Muscle layer of colon (tissue), 2 donors: ENCODE data around the gene ACSM2B.
"Not testable (repeated sequence)": the region's sequence is repeated elsewhere in the genome, so short reads cannot be mapped to it uniquely, and the experiment has no call there.

Experiments used
- H3K27ac ChIP-seq: one replicate; pipeline ENCODE4 v1.7.0; 2013; ENCODE audit warnings: low read depth, mild to moderate bottlenecking, low read length, moderate library complexity
- H3K27me3 ChIP-seq, 2 donors: one replicate each; pipeline ENCODE4 v1.7.0; 2013; ENCODE audit warnings: low read length in 2 of 2, mild to moderate bottlenecking in 2 of 2; ENCODE audit not compliant: insufficient read depth in 2 of 2, control insufficient read depth in 1 of 2
- H3K36me3 ChIP-seq: one replicate; pipeline ENCODE4 v1.7.0; 2013; ENCODE audit warnings: mild to moderate bottlenecking, low read length; ENCODE audit not compliant: insufficient read depth
- H3K4me1 ChIP-seq: one replicate; pipeline ENCODE4 v1.7.0; 2013; ENCODE audit warnings: mild to moderate bottlenecking, low read length; ENCODE audit not compliant: insufficient read depth
- H3K4me3 ChIP-seq, 2 donors: one replicate each; pipeline ENCODE4 v1.7.0; 2013; ENCODE audit warnings: low read length in 2 of 2, low read depth in 1 of 2, mild to moderate bottlenecking in 1 of 2, moderate library complexity in 1 of 2
- H3K9ac ChIP-seq: one replicate; pipeline ENCODE4 v1.7.0; 2013; ENCODE audit warnings: low read length
- H3K9me3 ChIP-seq: one replicate; pipeline ENCODE4 v1.7.0; 2013; ENCODE audit warnings: mild to moderate bottlenecking, low read length
- donor health status: abdominal sarcoma.
- donor health status: Adenocarcinoma of cecum.

ACSM2B gene

GRCh38 chr16:20576145-20576544 lies at the start of gene ACSM2B:
Gene ACSM2B (minus strand): TSS chr16:20576367. CDS start chr16:20564845, 11,522 bp downstream.
- H3K27ac ChIP-seq, H3K27me3 ChIP-seq, H3K4me3 ChIP-seq, H3K36me3 ChIP-seq, H3K9ac ChIP-seq, H3K9me3 ChIP-seq, H3K4me1 ChIP-seq: not testable (repeated sequence)

- Histone ChIP-seq H3K27ac (no peak overlapping the region), H3K4me1 (no peaks in the 10 kb centered on the region), H3K9me3 (no peaks in the 10 kb centered on the region), H3K36me3 (no peaks in the 10 kb centered on the region), H3K27me3 (no peaks in the 10 kb centered on the region), H3K9ac (no peak overlapping the region), H3K4me3 (no peak overlapping the region)
Measured at GRCh38 chr16:20624882-20625807, 49.0 kb upstream of the ACSM2B start.

GRCh38 chr16:20624205-20624604 lies 48.0 kb upstream of the ACSM2B start:
- no peaks in the 10 kb centered on the region for H3K27me3 ChIP-seq
- no peaks in the 10 kb centered on the region for H3K36me3 ChIP-seq
- H3K9me3 ChIP-seq, result no peaks in the 10 kb centered on the region
- H3K27ac ChIP-seq, result no peak overlapping the region
- no peaks in the 10 kb centered on the region for H3K4me1 ChIP-seq
- H3K9ac ChIP-seq, result no peak overlapping the region
- H3K4me3 ChIP-seq, result no peak overlapping the region

GRCh38 chr16:20622498-20622870 lies 46.3 kb upstream of the ACSM2B start:
- Histone ChIP-seq H3K9me3 (no peaks in the 10 kb centered on the region), H3K27me3 (no peaks in the 10 kb centered on the region), H3K4me3 (no peak overlapping the region), H3K4me1 (no peaks in the 10 kb centered on the region), H3K27ac (no peak overlapping the region), H3K36me3 (no peaks in the 10 kb centered on the region), H3K9ac (no peak overlapping the region)

GRCh38 chr16:20621406-20621805 lies 45.2 kb upstream of the ACSM2B start:
- Histone ChIP-seq H3K27me3 (no peaks in the 10 kb centered on the region), H3K9me3 (no peaks in the 10 kb centered on the region), H3K9ac (no peak overlapping the region), H3K4me3 (no peak overlapping the region), H3K4me1 (no peaks in the 10 kb centered on the region), H3K27ac (no peak overlapping the region), H3K36me3 (no peaks in the 10 kb centered on the region)

- Histone ChIP-seq H3K27me3 (no peaks in the 10 kb centered on the region), H3K9me3 (no peaks in the 10 kb centered on the region), H3K27ac (no peak overlapping the region), H3K4me1 (no peaks in the 10 kb centered on the region), H3K9ac (no peak overlapping the region), H3K36me3 (no peaks in the 10 kb centered on the region), H3K4me3 (no peak overlapping the region)
Measured at GRCh38 chr16:20620770-20621169, 44.6 kb upstream of the ACSM2B start.

- H3K4me3 ChIP-seq, result no peak overlapping the region
- H3K4me1 ChIP-seq, result no peaks in the 10 kb centered on the region
- no peak overlapping the region for H3K27ac ChIP-seq
- no peaks in the 10 kb centered on the region for H3K27me3 ChIP-seq
- H3K9me3 ChIP-seq, result no peaks in the 10 kb centered on the region
- H3K36me3 ChIP-seq, result no peaks in the 10 kb centered on the region
- no peak overlapping the region for H3K9ac ChIP-seq
Measured at GRCh38 chr16:20620003-20620402, 43.8 kb upstream of the ACSM2B start.

GRCh38 chr16:20617271-20617670 lies 41.1 kb upstream of the ACSM2B start:
- Histone ChIP-seq H3K9me3 (no peaks in the 10 kb centered on the region), H3K27ac (no peak overlapping the region), H3K4me1 (peaks cover 14% of the 10 kb centered on the region), H3K4me3 (no peak overlapping the region), H3K9ac (no peak overlapping the region), H3K36me3 (no peaks in the 10 kb centered on the region), H3K27me3 (no peaks in the 10 kb centered on the region)

- H3K9me3 ChIP-seq, result no peaks in the 10 kb centered on the region
- H3K27me3 ChIP-seq, result no peaks in the 10 kb centered on the region
- peaks cover 26% of the 10 kb centered on the region for H3K4me1 ChIP-seq
- H3K9ac ChIP-seq, result no peak overlapping the region
- H3K27ac ChIP-seq, result no peak overlapping the region
- H3K4me3 ChIP-seq, result no peak overlapping the region
- H3K36me3 ChIP-seq, result no peaks in the 10 kb centered on the region
Measured at GRCh38 chr16:20614186-20615141, 38.3 kb upstream of the ACSM2B start.

GRCh38 chr16:20613481-20614185 lies 37.5 kb upstream of the ACSM2B start:
- no peak overlapping the region for H3K4me3 ChIP-seq
- H3K27me3 ChIP-seq, result no peaks in the 10 kb centered on the region
- H3K9ac ChIP-seq, result no peak overlapping the region
- no peak overlapping the region for H3K27ac ChIP-seq
- H3K4me1 ChIP-seq, result peaks cover 26% of the 10 kb centered on the region
- H3K36me3 ChIP-seq, result no peaks in the 10 kb centered on the region
- H3K9me3 ChIP-seq, result no peaks in the 10 kb centered on the region
